Erythroblast (primary cell): Measurements from ENCODE around the gene NR3C1.

Experiments used
- GATA1 ChIP-seq: IDR thresholded peaks from 2 replicates; pipeline ENCODE4 v1.6.1; 2011; ENCODE audit warnings: low read depth, mild to moderate bottlenecking, control low read depth, low read length, moderate library complexity
- POLR2A ChIP-seq: IDR thresholded peaks from 2 replicates; pipeline ENCODE4 v1.6.1; 2011; ENCODE audit warnings: mild to moderate bottlenecking, low read length

GRCh38 chr5:143243103-143243502, 160.4 kb downstream of the NR3C1 start:
- TF ChIP-seq POLR2A, result no peak
- no peak for TF ChIP-seq GATA1
